ENCODE data around the gene PRM1. TPM values are rescaled to one million over a fixed set of nuclear protein-coding genes. Genes with fewer than 3 reads are reported as not detected.

PRM1 gene
- total and polyA plus RNA-seq, 2 of the 4 experiments (the other 2 are of a cell fraction) = not detected

DNA sequence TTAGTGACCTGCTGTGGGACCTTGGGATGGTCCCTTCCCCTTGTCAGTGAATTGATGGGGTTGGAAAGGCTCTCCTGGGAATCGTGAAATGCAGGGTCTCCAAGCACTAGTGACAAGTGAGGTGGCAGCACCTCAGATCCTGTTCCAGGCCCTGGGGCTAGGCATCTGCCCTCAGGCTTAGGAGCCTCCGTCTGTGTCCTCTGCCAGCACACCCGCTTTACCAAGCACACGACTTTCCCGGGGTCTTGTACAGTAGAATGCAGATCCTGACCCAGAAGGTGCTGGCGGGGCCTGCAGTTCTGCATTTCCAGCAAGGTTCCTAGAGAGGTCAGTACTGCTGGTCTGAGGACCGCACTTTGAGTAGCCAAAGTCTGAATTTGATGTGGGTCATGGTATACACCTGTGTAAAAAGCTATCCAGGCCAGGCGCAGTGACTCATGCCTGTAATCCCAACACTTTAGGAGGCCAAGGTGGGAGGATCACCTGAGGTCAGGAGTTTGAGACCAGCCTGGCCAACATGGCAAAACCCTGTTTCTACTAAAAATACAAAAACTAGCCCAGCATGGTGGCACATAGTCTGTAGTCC lies 33.3 kb upstream of the PRM1 start:
- H4K5ac ChIP-seq (ENCODE audit: low read depth, low read length) = peak overlapping the region; percentile 54; the same call in 1 of the 2 replicates
- H2AFZ ChIP-seq (replicated peaks; ENCODE audit: low read length, poor library complexity) = peak overlapping the region; percentile 66
- peak overlapping the region; percentile 88 for H4K91ac ChIP-seq (ENCODE audit: insufficient read depth, low read depth, low read length)
- ATAC-seq (ENCODE audit: low read depth) = no peak
- H2AK9ac ChIP-seq (replicated peaks; ENCODE audit: low read depth, low read length, poor library complexity) = peak overlapping the region; percentile 91
- H3K9ac ChIP-seq (ENCODE audit: low read depth, low read length) = no peak overlapping the region
- H3K4ac ChIP-seq (ENCODE audit: low read depth, low read length) = peak overlapping the region; percentile 97
- H3K36me3 ChIP-seq (ENCODE audit: control insufficient read depth, insufficient read depth, low read length) = no peaks in the 10 kb centered on the region
- ChIA-PET CTCF (no interaction called here), POLR2A (ENCODE audit: unreplicated experiment) (no interaction called here)
- peaks cover 24% of the 10 kb centered on the region for H3K4me1 ChIP-seq (ENCODE audit: control insufficient read depth, insufficient read depth, low read length)
- dilution Hi-C loops (cut with HindIII; ENCODE audit: low sequenced_read_pairs, unreplicated experiment) (no loop called here), in situ Hi-C loops (cut with MboI; ENCODE audit: low sequenced_read_pairs) (no loop called here), intact Hi-C loops (cut with micrococcal nuclease) (no loop called here)
- 100% methylated on average over 6 of the region's 8 CpGs; no CpG with 5 or more reads in 1 of the 2 experiments for WGBS, 2 experiments (ENCODE audit: extremely low coverage in 2 of 2, insufficient read length in 1 of 2)
- H2AK5ac ChIP-seq (ENCODE audit: low read depth, low read length) = peak overlapping the region; percentile 90
- no peak overlapping the region for H3K4me3 ChIP-seq (ENCODE audit: insufficient read depth, low read depth, low read length)
- no peak for DNase-seq
- no peaks in the 10 kb centered on the region for H4K20me1 ChIP-seq (ENCODE audit: insufficient read depth, low read length)
- peak overlapping the region; percentile 52 to 96; a peak in 2 of 4 replicates for H4K8ac ChIP-seq (ENCODE audit: low read depth in 2 of 2, low read length in 2 of 2)
- H2BK15ac ChIP-seq (ENCODE audit: low read depth, low read length) = peak overlapping the region; percentile 98; the same call in 2 of the 3 replicates
- no peaks in the 10 kb centered on the region for H3K9me3 ChIP-seq (ENCODE audit: control insufficient read depth, insufficient read depth, low read length)
- peak overlapping the region; percentile 99 for H2BK120ac ChIP-seq (ENCODE audit: low read depth, low read length)
- peak overlapping the region; percentile 8 for H2BK5ac ChIP-seq (ENCODE audit: low read depth, low read length, poor library complexity, severe bottlenecking)
- H3K9me1 ChIP-seq (ENCODE audit: insufficient read depth, low read length) = peaks cover 21% of the 10 kb centered on the region
- H3K4me2 ChIP-seq (ENCODE audit: low read depth, low read length) = no peak overlapping the region
- peak overlapping the region; percentile 70 for H3K14ac ChIP-seq (replicated peaks; ENCODE audit: low read depth, low read length)
- H3K27ac ChIP-seq (ENCODE audit: insufficient read depth, low read length) = peak overlapping the region; percentile 56; the same call in 1 of the 2 replicates
- 0 out of 2 replicates have a peak overlapping the region, but pooled peaks have one; percentile 89 for H3K23ac ChIP-seq (ENCODE audit: low read depth, low read length)
- H2BK20ac ChIP-seq (ENCODE audit: low read depth, low read length) = peak overlapping the region; percentile 96
- H3K27me3 ChIP-seq (ENCODE audit: control insufficient read depth, insufficient read depth, low read length) = no peaks in the 10 kb centered on the region
- no TSS peak for BruUV-seq (replicated peaks)
- TF ChIP-seq MXI1 (IDR thresholded peaks at IDR 0.05; ENCODE audit: borderline replicate concordance, low read depth, low read length) = no peak
- TF ChIP-seq RAD21 (IDR thresholded peaks at IDR 0.05; ENCODE audit: low read length) = no peak
- TF ChIP-seq, protein P1, sequence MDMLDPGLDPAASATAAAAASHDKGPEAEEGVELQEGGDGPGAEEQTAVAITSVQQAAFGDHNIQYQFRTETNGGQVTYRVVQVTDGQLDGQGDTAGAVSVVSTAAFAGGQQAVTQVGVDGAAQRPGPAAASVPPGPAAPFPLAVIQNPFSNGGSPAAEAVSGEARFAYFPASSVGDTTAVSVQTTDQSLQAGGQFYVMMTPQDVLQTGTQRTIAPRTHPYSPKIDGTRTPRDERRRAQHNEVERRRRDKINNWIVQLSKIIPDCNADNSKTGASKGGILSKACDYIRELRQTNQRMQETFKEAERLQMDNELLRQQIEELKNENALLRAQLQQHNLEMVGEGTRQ (IDR thresholded peaks at IDR 0.05; ENCODE audit: low read depth, low read length) = no peak
- TF ChIP-seq, protein P2, sequence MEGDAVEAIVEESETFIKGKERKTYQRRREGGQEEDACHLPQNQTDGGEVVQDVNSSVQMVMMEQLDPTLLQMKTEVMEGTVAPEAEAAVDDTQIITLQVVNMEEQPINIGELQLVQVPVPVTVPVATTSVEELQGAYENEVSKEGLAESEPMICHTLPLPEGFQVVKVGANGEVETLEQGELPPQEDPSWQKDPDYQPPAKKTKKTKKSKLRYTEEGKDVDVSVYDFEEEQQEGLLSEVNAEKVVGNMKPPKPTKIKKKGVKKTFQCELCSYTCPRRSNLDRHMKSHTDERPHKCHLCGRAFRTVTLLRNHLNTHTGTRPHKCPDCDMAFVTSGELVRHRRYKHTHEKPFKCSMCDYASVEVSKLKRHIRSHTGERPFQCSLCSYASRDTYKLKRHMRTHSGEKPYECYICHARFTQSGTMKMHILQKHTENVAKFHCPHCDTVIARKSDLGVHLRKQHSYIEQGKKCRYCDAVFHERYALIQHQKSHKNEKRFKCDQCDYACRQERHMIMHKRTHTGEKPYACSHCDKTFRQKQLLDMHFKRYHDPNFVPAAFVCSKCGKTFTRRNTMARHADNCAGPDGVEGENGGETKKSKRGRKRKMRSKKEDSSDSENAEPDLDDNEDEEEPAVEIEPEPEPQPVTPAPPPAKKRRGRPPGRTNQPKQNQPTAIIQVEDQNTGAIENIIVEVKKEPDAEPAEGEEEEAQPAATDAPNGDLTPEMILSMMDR (conservative IDR thresholded peaks at IDR 0.05; ENCODE audit: low read depth, low read length) = no peak
- TF ChIP-seq BHLHE40 (IDR thresholded peaks at IDR 0.05; ENCODE audit: low read depth, low read length) = no peak
- TF ChIP-seq RFX5 (IDR thresholded peaks at IDR 0.05; ENCODE audit: low read depth, low read length) = no peak
- no peak for TF ChIP-seq NFE2L2 (IDR thresholded peaks at IDR 0.05; ENCODE audit: low read depth, low read length)
- TF ChIP-seq CEBPB (IDR thresholded peaks at IDR 0.05; ENCODE audit: low read depth, low read length) = no peak
- no peak for TF ChIP-seq FOS (IDR thresholded peaks at IDR 0.05; ENCODE audit: low read depth, low read length)
- TF ChIP-seq SMC3 (IDR thresholded peaks at IDR 0.05; ENCODE audit: low read depth, low read length) = no peak
- TF ChIP-seq RCOR1 (IDR thresholded peaks at IDR 0.05; ENCODE audit: insufficient replicate concordance, low read length) = no peak
- TF ChIP-seq POLR2A (IDR thresholded peaks at IDR 0.05; ENCODE audit: low read depth, low read length) = no peak
- no peak for TF ChIP-seq MAZ (IDR thresholded peaks at IDR 0.05; ENCODE audit: borderline replicate concordance, low read depth, low read length)
- TF ChIP-seq MAFK (IDR thresholded peaks at IDR 0.05; ENCODE audit: low read depth, low read length) = no peak
- TF ChIP-seq, protein P3, sequence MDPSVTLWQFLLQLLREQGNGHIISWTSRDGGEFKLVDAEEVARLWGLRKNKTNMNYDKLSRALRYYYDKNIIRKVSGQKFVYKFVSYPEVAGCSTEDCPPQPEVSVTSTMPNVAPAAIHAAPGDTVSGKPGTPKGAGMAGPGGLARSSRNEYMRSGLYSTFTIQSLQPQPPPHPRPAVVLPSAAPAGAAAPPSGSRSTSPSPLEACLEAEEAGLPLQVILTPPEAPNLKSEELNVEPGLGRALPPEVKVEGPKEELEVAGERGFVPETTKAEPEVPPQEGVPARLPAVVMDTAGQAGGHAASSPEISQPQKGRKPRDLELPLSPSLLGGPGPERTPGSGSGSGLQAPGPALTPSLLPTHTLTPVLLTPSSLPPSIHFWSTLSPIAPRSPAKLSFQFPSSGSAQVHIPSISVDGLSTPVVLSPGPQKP (IDR thresholded peaks at IDR 0.05; ENCODE audit: borderline replicate concordance, low read depth, low read length) = no peak
- no peak overlapping the region; the same call in 1 of the 2 replicates for H3K56ac ChIP-seq (ENCODE audit: extremely low read depth, insufficient read depth, low read length)
- peaks cover 0 to 5% of the 10 kb centered on the region in 2 experiments; a peak in 2 of 4 replicates for H3K79me1 ChIP-seq (ENCODE audit: low read depth in 1 of 2, low read length in 2 of 2)
- H3K18ac ChIP-seq (ENCODE audit: low read depth, low read length) = peak overlapping the region; percentile 50; the same call in 1 of the 2 replicates
